ENCODE data around the gene RNF146. TPM values are rescaled to one million over a fixed set of nuclear protein-coding genes. Genes with fewer than 3 reads are reported as not detected.

The RNF146 gene
- total RNA-seq, 1 experiment from 2014 or later: 31.3 TPM

GRCh38 chr6:127247114-127248096, 19.3 kb upstream of the RNF146 start:
- no peaks in the 10 kb centered on the region for H3K9me3 ChIP-seq
- no peak overlapping the region for H3K4me3 Mint-ChIP-seq (ENCODE audit: unreplicated experiment)
- no peaks in the 10 kb centered on the region for H3K36me3 ChIP-seq (ENCODE audit: control insufficient read depth, insufficient read depth, low read length)
- peaks cover 6% of the 10 kb centered on the region for H3K4me1 Mint-ChIP-seq (ENCODE audit: low read depth, unreplicated experiment)
- H3K4me3 ChIP-seq (ENCODE audit: low read depth, low read length): no peak overlapping the region
- no TSS peak for BruUV-seq (replicated peaks)
- intact Hi-C loops (cut with micrococcal nuclease; ENCODE audit: unreplicated experiment): no loop called here
- H3K36me3 Mint-ChIP-seq (ENCODE audit: insufficient read depth, unreplicated experiment): no peaks in the 10 kb centered on the region
- no peaks in the 10 kb centered on the region for H3K27me3 Mint-ChIP-seq (ENCODE audit: insufficient read depth, unreplicated experiment)
- no peak for TF ChIP-seq CTCF (IDR thresholded peaks at IDR 0.05; ENCODE audit: insufficient read depth in 1 of 2, low read depth in 1 of 2, low read length in 1 of 2, severe bottlenecking in 1 of 2, unreplicated experiment in 1 of 2)
- H3K4me1 ChIP-seq: no peaks in the 10 kb centered on the region
- ChIA-PET CTCF (interaction anchor here (1.0 kb wide), 1 partner anchor 19 kb away, joined by 3 read pairs; no protein-coding TSS in a partner anchor), POLR2A (no interaction called here)
- no peak for DNase-seq
- no peaks in the 10 kb centered on the region for H3K27me3 ChIP-seq (replicated peaks; ENCODE audit: control insufficient read depth, insufficient read depth, low read length)
- H3K9me3 Mint-ChIP-seq (ENCODE audit: unreplicated experiment): no peaks in the 10 kb centered on the region
- H3K27ac Mint-ChIP-seq (ENCODE audit: unreplicated experiment): no peak overlapping the region

- no TSS peak for BruUV-seq (replicated peaks)
Observed at GRCh38 chr6:127249621-127250020, 17.0 kb upstream of the RNF146 start.

GRCh38 chr6:127255286-127255685, 11.4 kb upstream of the RNF146 start:
- BruUV-seq (replicated peaks): no TSS peak

More at GRCh38 chr6:127249621-127250020, 17.0 kb upstream of the RNF146 start:
- TF ChIP-seq CTCF (IDR thresholded peaks at IDR 0.05; ENCODE audit: insufficient read depth in 1 of 2, low read depth in 1 of 2, low read length in 1 of 2, severe bottlenecking in 1 of 2, unreplicated experiment in 1 of 2): no peak
- CTCF ChIA-PET: no interaction called here
- Histone ChIP-seq H3K9me3 (no peaks in the 10 kb centered on the region), H3K4me3 (ENCODE audit: low read depth, low read length) (no peak overlapping the region), H3K27me3 (replicated peaks; ENCODE audit: control insufficient read depth, insufficient read depth, low read length) (no peaks in the 10 kb centered on the region), H3K4me1 (no peaks in the 10 kb centered on the region), H3K36me3 (ENCODE audit: control insufficient read depth, insufficient read depth, low read length) (no peaks in the 10 kb centered on the region)
- POLR2A ChIA-PET: no interaction called here
- no peak overlapping the region for H3K27ac Mint-ChIP-seq (ENCODE audit: unreplicated experiment)
- DNase-seq: no peak
- H3K36me3 Mint-ChIP-seq (ENCODE audit: insufficient read depth, unreplicated experiment): no peaks in the 10 kb centered on the region
- intact Hi-C loops (cut with micrococcal nuclease; ENCODE audit: unreplicated experiment): no loop called here
- H3K4me1 Mint-ChIP-seq (ENCODE audit: low read depth, unreplicated experiment): peaks cover 6% of the 10 kb centered on the region
- H3K4me3 Mint-ChIP-seq (ENCODE audit: unreplicated experiment): no peak overlapping the region
- no peaks in the 10 kb centered on the region for H3K27me3 Mint-ChIP-seq (ENCODE audit: insufficient read depth, unreplicated experiment)
- no peaks in the 10 kb centered on the region for H3K9me3 Mint-ChIP-seq (ENCODE audit: unreplicated experiment)

More at GRCh38 chr6:127255286-127255685, 11.4 kb upstream of the RNF146 start:
- POLR2A ChIA-PET: no interaction called here
- Mint-ChIP-seq H3K4me1 (ENCODE audit: low read depth, unreplicated experiment) (peaks cover 6% of the 10 kb centered on the region), H3K9me3 (ENCODE audit: unreplicated experiment) (no peaks in the 10 kb centered on the region), H3K4me3 (ENCODE audit: unreplicated experiment) (no peak overlapping the region), H3K36me3 (ENCODE audit: insufficient read depth, unreplicated experiment) (no peaks in the 10 kb centered on the region), H3K27ac (ENCODE audit: unreplicated experiment) (no peak overlapping the region), H3K27me3 (ENCODE audit: insufficient read depth, unreplicated experiment) (no peaks in the 10 kb centered on the region)
- Histone ChIP-seq H3K27me3 (replicated peaks; ENCODE audit: control insufficient read depth, insufficient read depth, low read length) (no peaks in the 10 kb centered on the region), H3K4me1 (no peaks in the 10 kb centered on the region), H3K9me3 (no peaks in the 10 kb centered on the region), H3K4me3 (ENCODE audit: low read depth, low read length) (no peak overlapping the region), H3K36me3 (ENCODE audit: control insufficient read depth, insufficient read depth, low read length) (no peaks in the 10 kb centered on the region)
- CTCF ChIA-PET: interaction anchor here (0.8 kb wide), 1 partner anchor 11 kb away, joined by 5 read pairs; no protein-coding TSS in a partner anchor
- DNase-seq: no peak
- intact Hi-C loops (cut with micrococcal nuclease; ENCODE audit: unreplicated experiment): no loop called here
- no peak for TF ChIP-seq CTCF (IDR thresholded peaks at IDR 0.05; ENCODE audit: insufficient read depth in 1 of 2, low read depth in 1 of 2, low read length in 1 of 2, severe bottlenecking in 1 of 2, unreplicated experiment in 1 of 2)
